GM19328 (cell line): Measurements from ENCODE around the gene HMGCS2.

Experiments used
- ATAC-seq: cut with Tn5 transposase; IDR thresholded peaks from one replicate; pipeline ENCODE4 v1.9.1; 2021; ENCODE audit warnings: mild to moderate bottlenecking, moderate library complexity; ENCODE audit not compliant: unreplicated experiment

HMGCS2 gene

DNA sequence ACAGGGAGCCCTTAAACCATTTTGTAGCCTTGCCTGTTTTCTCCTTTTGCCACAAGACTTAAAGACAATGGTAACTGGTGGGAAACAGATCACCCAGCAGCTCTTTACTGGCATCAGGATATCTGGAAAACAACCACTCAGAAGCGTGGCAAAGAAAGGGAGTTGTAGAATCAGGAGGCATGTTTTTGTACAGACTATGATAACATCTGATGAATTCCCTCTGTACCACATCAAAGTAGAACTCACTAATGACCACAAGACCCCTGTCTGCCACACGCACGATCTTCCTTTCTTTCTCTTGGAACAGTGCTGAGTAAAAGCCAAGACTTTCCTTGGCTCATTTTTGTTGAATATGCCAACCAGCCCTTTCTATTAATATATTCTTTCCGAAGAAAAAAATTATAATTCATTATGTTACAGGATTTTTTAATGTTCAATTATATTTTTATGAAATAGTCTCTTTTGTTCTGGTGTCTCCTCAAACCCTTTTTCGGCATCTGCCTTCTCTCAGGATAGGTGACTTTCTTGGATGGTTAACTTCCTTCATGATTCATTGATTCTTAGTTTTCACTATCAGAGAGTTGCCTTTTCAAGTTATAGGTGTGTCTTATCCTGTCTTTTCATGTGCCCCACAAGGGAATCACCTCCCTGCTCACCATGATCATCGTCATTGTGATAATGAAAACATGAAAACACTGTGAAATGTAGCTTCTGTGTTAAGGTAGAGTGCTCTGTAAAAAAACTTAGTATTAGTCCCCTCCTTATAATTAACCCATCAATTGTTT is 64.8 kb downstream of the HMGCS2 start:
- ATAC-seq: no peak

GRCh38 chr1:119702384-119702783 is 66.3 kb downstream of the HMGCS2 start:
- no peak for ATAC-seq

- no peak for ATAC-seq
Observed at GRCh38 chr1:119701659-119702058, 67.0 kb downstream of the HMGCS2 start.

- ATAC-seq: no peak
Observed at GRCh38 chr1:119700326-119700725, 68.4 kb downstream of the HMGCS2 start.
